Heart right ventricle (tissue), 16 donors: ENCODE results near the gene NLRP7. TPM values are rescaled to one million over a fixed set of nuclear protein-coding genes. Genes with fewer than 3 reads are reported as not detected.

Source experiments
- ATAC-seq, 8 donors: fragments of 200-7000 bp; cut with Tn5 transposase; one replicate each; pipeline ENCODE4 v1.9.1; 2020; ENCODE audit warnings: mild to moderate bottlenecking in 8 of 8, moderate library complexity in 8 of 8, moderate number of reproducible peaks in 1 of 8
- DNase-seq, 2 donors: peaks; one replicate each; pipeline ENCODE4 v3.0.0-alpha.2; 2020
- H3K27ac ChIP-seq, 10 donors: fragments of 200-600 bp; sonication (generic) in 2 of 10; one replicate each; pipeline versions ENCODE4 v1.5.0 to v1.8.0; 2020 to 2022; ENCODE audit warnings: mild to moderate bottlenecking in 3 of 10
- H3K27me3 ChIP-seq, 7 donors: fragments of 200-600 bp; one replicate each; pipeline ENCODE4 v1.8.0; 2021 to 2022; ENCODE audit warnings: mild to moderate bottlenecking in 2 of 7
- H3K36me3 ChIP-seq, 9 donors: fragments of 200-600 bp; sonication (generic) in 1 of 9; one replicate each; pipeline versions ENCODE4 v1.5.0 to v1.8.0; 2020 to 2022; ENCODE audit warnings: mild to moderate bottlenecking in 2 of 9
- H3K4me1 ChIP-seq, 9 donors: fragments of 200-600 bp; sonication (generic) in 1 of 9; one replicate each; pipeline versions ENCODE4 v1.5.0 to v1.8.0; 2020 to 2022; ENCODE audit warnings: mild to moderate bottlenecking in 4 of 9
- H3K4me3 ChIP-seq, 10 donors: fragments of 200-600 bp; sonication (generic) in 2 of 10; one replicate each; pipeline versions ENCODE4 v1.5.0 to v1.8.0; 2020 to 2022; ENCODE audit warnings: mild to moderate bottlenecking in 7 of 10, moderate library complexity in 2 of 10
- H3K9me3 ChIP-seq, 11 donors: fragments of 200-600 bp in 10 of 11; sonication (generic) in 2 of 11; one replicate each; pipeline versions ENCODE4 v1.5.0 to v1.8.0; 2013 to 2022; ENCODE audit warnings: mild to moderate bottlenecking in 2 of 11, control low read depth in 1 of 11, moderate library complexity in 1 of 11
- WGBS, 2 donors: extraction: QIAGEN DNeasy Blood & Tissue Kit; methylation state at CpG; one replicate each; pipeline ENCODE4 v1.1.7; 2013; ENCODE audit warnings: inconsistent platforms in 1 of 2; 5-methylcytosine and 5-hydroxymethylcytosine counted together
- intact Hi-C, 10 donors: fragments of 100-400 bp; cut with DNase I; formaldehyde crosslinking; loops; one replicate each; pipeline versions ENCODE4 v1.11.1 to v1.14.2; 2022
- polyA plus RNA-seq, 2 donors: library from polyadenylated mRNA; stranded (reverse); fragments of 200-250 nt; gene quantifications; one replicate each; pipeline ENCODE4 v1.2.3, GENCODE V29; 2013
- total RNA-seq, 10 donors: library from RNA; stranded (reverse); fragmentation: NEBNext Ultra II Directional in 3 of 10; extraction: Animal tissue kit (Norgen Biotek cat#: 25700) in 3 of 10; gene quantifications; one replicate each; pipeline versions ENCODE4 v1.2.1 to v1.2.4, GENCODE V29; 2021 to 2023
- TF ChIP-seq, protein P1 (sequence below), 9 donors: fragments of 200-600 bp; sonication (generic) in 2 of 9; IDR thresholded peaks; one replicate each; pipeline versions ENCODE4 v1.5.0 to v1.8.0; 2021 to 2022; ENCODE audit warnings: antibody characterized with exemption in 9 of 9, mild to moderate bottlenecking in 5 of 9, moderate library complexity in 1 of 9
- donor health status: Arrhythmogenic right ventricular cardiomyopathy.
- donor health status: ischemic (EF 13 %, LVEDD 7.1; RV severe dilation, severe dysfunction).
- donor health status: healthy with polysubstance abuse.
- donor health status: DM: no; HTN: yes; CAD: no.
- donor health status: DM: no; HTN: no; CAD: no.
- donor health status: ischemic (EF 25% LVEDD 6.9; RV normal size, moderate dysfunction).
- donor health status: ischemic (EF 25% LVEDD 5.7; RV mildly dilated, moderate dysfunction).
- donor health status: healthy.
- donor health status: DM: yes; HTN: yes; CAD: no.
- donor health status: Ischemic cardiomyopathy.
- donor health status: ischemic (EF 35%, LVEDD 5.7; RV mildly dilated, moderate dysfunction).
- donor health status: nonischemic (EF 11% LVEDD 7.7; RV severe dilation, severe dysfunction).
- donor health status: DM: yes; HTN: yes; CAD: no.
- donor health status: PGD.
- donor health status: ischemic (EF 29% LVEDD 5.4; RV normal size, mild dysfunction).
- donor health status: nonischemic (EF 23%, LVEDD 6.1; RV moderate dilation, normal function).

The NLRP7 gene
- total and polyA plus RNA-seq, 12 donors, result not detected

DNA sequence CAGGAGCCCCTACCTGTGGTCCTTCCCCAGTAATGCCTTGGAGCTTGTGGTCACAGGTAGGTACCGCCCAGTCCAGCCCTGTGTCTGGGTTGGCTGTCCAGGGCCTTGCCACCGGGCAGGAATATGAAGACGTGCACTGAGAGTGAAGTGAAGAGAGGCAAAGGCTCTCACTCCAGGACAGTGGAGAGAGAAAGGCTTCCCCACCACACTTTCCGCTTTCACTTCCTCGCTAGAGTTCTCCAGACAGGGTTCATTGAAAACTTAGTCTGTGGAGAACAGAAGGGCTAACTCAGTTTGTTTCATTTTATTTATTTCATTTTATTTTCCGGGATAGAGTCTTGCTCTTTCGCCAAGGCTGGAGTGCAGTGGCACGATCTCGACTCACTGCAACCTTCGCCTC is 59.1 kb downstream of the NLRP7 start:
- TF ChIP-seq, protein P1, sequence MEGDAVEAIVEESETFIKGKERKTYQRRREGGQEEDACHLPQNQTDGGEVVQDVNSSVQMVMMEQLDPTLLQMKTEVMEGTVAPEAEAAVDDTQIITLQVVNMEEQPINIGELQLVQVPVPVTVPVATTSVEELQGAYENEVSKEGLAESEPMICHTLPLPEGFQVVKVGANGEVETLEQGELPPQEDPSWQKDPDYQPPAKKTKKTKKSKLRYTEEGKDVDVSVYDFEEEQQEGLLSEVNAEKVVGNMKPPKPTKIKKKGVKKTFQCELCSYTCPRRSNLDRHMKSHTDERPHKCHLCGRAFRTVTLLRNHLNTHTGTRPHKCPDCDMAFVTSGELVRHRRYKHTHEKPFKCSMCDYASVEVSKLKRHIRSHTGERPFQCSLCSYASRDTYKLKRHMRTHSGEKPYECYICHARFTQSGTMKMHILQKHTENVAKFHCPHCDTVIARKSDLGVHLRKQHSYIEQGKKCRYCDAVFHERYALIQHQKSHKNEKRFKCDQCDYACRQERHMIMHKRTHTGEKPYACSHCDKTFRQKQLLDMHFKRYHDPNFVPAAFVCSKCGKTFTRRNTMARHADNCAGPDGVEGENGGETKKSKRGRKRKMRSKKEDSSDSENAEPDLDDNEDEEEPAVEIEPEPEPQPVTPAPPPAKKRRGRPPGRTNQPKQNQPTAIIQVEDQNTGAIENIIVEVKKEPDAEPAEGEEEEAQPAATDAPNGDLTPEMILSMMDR (IDR thresholded peaks at IDR 0.05), result no peak
- intact Hi-C loops, result no loop called here
- peaks cover 0 to 18% (median 0%) of the 10 kb centered on the region in 9 donors for H3K36me3 ChIP-seq
- peaks cover 0 to 23% (median 12%) of the 10 kb centered on the region in 7 donors for H3K27me3 ChIP-seq
- 89 to 92% methylated on average over 10 of the region's 10 CpGs for WGBS, 2 donors
- no peak overlapping the region for H3K27ac ChIP-seq
- H3K9me3 ChIP-seq, result no peaks in the 10 kb centered on the region
- DNase-seq (no peak), ATAC-seq (no peak)
- H3K4me3 ChIP-seq, result no peak overlapping the region
- no peaks in the 10 kb centered on the region for H3K4me1 ChIP-seq

DNA sequence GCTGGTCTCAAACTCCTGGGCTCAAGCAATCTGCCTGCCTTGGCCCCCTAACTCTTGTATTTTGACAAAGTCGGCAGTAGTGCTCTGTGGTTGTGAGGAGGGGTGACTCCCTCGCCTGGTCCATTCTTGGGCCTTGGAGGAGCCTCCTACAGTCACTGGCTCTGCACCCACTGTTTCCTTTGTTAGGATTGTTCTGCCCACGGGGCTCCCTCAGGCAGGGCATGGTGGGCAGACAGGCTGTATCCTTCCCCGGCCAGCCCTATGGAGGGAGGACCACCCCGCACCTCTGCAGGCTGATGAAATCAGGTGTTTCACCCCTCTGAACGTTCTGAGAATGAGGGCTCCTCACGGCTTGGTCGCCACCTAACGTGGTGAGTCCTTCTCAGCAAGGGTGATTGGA is 64.1 kb downstream of the NLRP7 start:
- ATAC-seq (no peak), DNase-seq (no peak)
- H3K9me3 ChIP-seq, result no peaks in the 10 kb centered on the region
- intact Hi-C loops, result no loop called here
- H3K27me3 ChIP-seq, result peaks cover 0 to 62% (median 36%) of the 10 kb centered on the region in 7 donors
- no peak overlapping the region for H3K27ac ChIP-seq
- 76 to 85% methylated on average over 9 of the region's 9 CpGs for WGBS, 2 donors
- peaks cover 0 to 4% (median 0%) of the 10 kb centered on the region in 9 donors for H3K4me1 ChIP-seq
- TF ChIP-seq, protein P1 (IDR thresholded peaks at IDR 0.05), result no peak
- no peak overlapping the region for H3K4me3 ChIP-seq
- H3K36me3 ChIP-seq, result peaks cover 0 to 5% (median 0%) of the 10 kb centered on the region in 9 donors

DNA sequence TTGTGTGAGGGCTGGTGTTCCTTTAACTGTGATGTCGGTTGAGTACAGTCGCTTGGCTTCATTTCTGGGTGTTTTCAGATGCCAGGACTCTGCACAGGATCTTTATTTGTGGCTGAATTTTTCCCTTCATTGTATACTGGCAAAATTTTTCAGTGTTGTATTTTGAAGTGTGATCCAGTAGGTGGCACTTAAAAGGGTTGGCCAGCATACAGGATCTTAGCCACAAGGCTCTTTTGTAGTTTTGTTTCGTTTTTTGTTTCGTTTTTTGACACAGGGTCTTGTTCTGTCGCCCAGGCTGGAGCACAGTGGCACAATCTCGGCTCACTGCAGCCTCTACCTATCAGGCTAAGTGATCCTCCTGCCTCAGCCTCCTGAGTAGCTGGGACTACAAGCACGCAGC is 64.6 kb downstream of the NLRP7 start:
- Histone ChIP-seq H3K4me1 (peaks cover 0 to 4% (median 0%) of the 10 kb centered on the region in 9 donors), H3K27me3 (peaks cover 0 to 62% (median 31%) of the 10 kb centered on the region in 7 donors), H3K4me3 (no peak overlapping the region), H3K36me3 (no peaks in the 10 kb centered on the region), H3K27ac (no peak overlapping the region), H3K9me3 (no peaks in the 10 kb centered on the region)
- TF ChIP-seq, protein P1 (IDR thresholded peaks at IDR 0.05), result peak in 1 of 9 donors; percentile 24
- DNase-seq, result no peak
- ATAC-seq, result no peak
- intact Hi-C loops, result no loop called here
- 67 to 74% methylated on average over 7 of the region's 7 CpGs for WGBS, 2 donors

DNA sequence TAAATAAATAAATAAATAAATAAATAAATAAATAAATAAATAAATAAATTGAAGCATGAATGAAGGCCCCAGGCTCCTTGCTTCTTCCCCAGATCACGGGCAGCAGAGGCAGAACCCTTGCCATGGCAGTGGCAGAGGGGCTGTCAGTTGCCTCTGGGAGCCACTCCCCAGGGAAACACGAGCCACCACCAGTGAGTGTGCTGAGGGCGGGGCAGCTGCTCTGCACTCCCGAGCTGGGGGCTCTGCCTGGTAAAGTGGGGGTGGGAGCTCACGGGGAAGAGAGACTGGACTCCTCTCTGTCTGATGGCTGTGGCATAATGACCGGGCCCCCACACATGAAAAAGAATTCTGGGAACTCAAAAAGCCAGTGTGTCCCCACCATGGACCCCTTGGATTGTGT is 65.4 kb downstream of the NLRP7 start:
- H3K4me1 ChIP-seq, result peaks cover 0 to 9% (median 0%) of the 10 kb centered on the region in 9 donors
- WGBS, 2 donors, result 53 to 64% methylated on average over 6 of the region's 6 CpGs

More for the DNA sequence above, 65.4 kb downstream of the NLRP7 start:
- TF ChIP-seq, protein P1 (IDR thresholded peaks at IDR 0.05), result no peak
- H3K4me3 ChIP-seq, result no peak overlapping the region
- ATAC-seq (no peak), DNase-seq (no peak)
- H3K27ac ChIP-seq, result no peak overlapping the region
- peaks cover 0 to 53% (median 28%) of the 10 kb centered on the region in 7 donors for H3K27me3 ChIP-seq
- H3K36me3 ChIP-seq, result no peaks in the 10 kb centered on the region
- no peaks in the 10 kb centered on the region for H3K9me3 ChIP-seq
- intact Hi-C loops, result no loop called here
